KMS-11 (cell line): Measurements from ENCODE around the gene TRIP12.

Experiments used
- H2AFZ ChIP-seq: fragments of 200-600 bp; sonication (generic); 2 replicates; pipeline ENCODE4 v1.6.1; 2016; ENCODE audit warnings: antibody characterized with exemption, mixed run types, low read depth
- H3K27ac ChIP-seq: fragments of 200-600 bp; sonication (generic); 2 replicates; pipeline ENCODE4 v1.6.1; 2016; ENCODE audit warnings: mild to moderate bottlenecking, mixed run types
- H3K27me3 ChIP-seq: fragments of 200-600 bp; sonication (generic); 2 replicates; pipeline ENCODE4 v1.6.1; 2017; ENCODE audit warnings: mild to moderate bottlenecking, low read depth, mixed run types, moderate library complexity; ENCODE audit not compliant: insufficient read depth
- H3K36me3 ChIP-seq: fragments of 200-600 bp; sonication (generic); 2 replicates; pipeline ENCODE4 v1.6.1; 2017; ENCODE audit warnings: mild to moderate bottlenecking, mixed run types; ENCODE audit not compliant: insufficient read depth
- H3K4me1 ChIP-seq: fragments of 200-600 bp; sonication (generic); 2 replicates; pipeline ENCODE4 v1.6.1; 2016; ENCODE audit warnings: mild to moderate bottlenecking, low read depth, mixed run types; ENCODE audit not compliant: poor library complexity, severe bottlenecking
- H3K4me2 ChIP-seq: fragments of 200-600 bp; sonication (generic); 2 replicates; pipeline ENCODE4 v1.7.0; 2016; ENCODE audit warnings: mild to moderate bottlenecking, mixed run types
- H3K4me3 ChIP-seq: fragments of 200-600 bp; sonication (generic); IDR thresholded peaks from 2 replicates; pipeline ENCODE4 v1.6.1; 2017; ENCODE audit warnings: low read depth, low read length, mixed read lengths; ENCODE audit not compliant: insufficient read depth
- H3K79me2 ChIP-seq: fragments of 200-600 bp; sonication (generic); 2 replicates; pipeline ENCODE4 v1.6.1; 2016; ENCODE audit warnings: low read depth, mixed run types; ENCODE audit not compliant: insufficient read depth
- H3K9ac ChIP-seq: fragments of 200-600 bp; sonication (generic); 2 replicates; pipeline ENCODE4 v1.6.1; 2016; ENCODE audit warnings: mild to moderate bottlenecking, mixed run types
- H4K20me1 ChIP-seq: fragments of 200-600 bp; sonication (generic); 2 replicates; pipeline ENCODE4 v1.6.1; 2016; ENCODE audit warnings: mild to moderate bottlenecking, mixed run types; ENCODE audit not compliant: insufficient read depth
- CTCF ChIP-seq: fragments of 200-600 bp; sonication (generic); conservative IDR thresholded peaks from 2 replicates; pipeline ENCODE4 v1.6.1; 2017; ENCODE audit warnings: low read depth, mild to moderate bottlenecking, antibody characterized with exemption, low read length, moderate library complexity, mixed read lengths

TRIP12 gene

GRCh38 chr2:229874647-229875046 lies 47.2 kb downstream of the TRIP12 start:
- Histone ChIP-seq H2AFZ (no peak overlapping the region), H3K36me3 (no peaks in the 10 kb centered on the region), H3K4me2 (peak overlapping the region; percentile 13; the same call in 1 of the 2 replicates), H3K27me3 (no peaks in the 10 kb centered on the region), H3K79me2 (peaks cover 36% of the 10 kb centered on the region), H3K4me3 (no peak overlapping the region), H3K9ac (no peak overlapping the region), H4K20me1 (no peaks in the 10 kb centered on the region), H3K4me1 (peaks cover 72% of the 10 kb centered on the region), H3K27ac (peak overlapping the region; percentile 13; the same call in 1 of the 2 replicates)
- no peak for TF ChIP-seq CTCF

- H3K4me1 ChIP-seq = peaks cover 87% of the 10 kb centered on the region
- peak overlapping the region; percentile 91 for H3K4me2 ChIP-seq
- H2AFZ ChIP-seq = no peak overlapping the region
- H3K36me3 ChIP-seq = no peaks in the 10 kb centered on the region
- no peak overlapping the region for H3K4me3 ChIP-seq
- TF ChIP-seq CTCF = no peak
- H3K27me3 ChIP-seq = no peaks in the 10 kb centered on the region
- H3K9ac ChIP-seq = peak overlapping the region; percentile 17; the same call in 1 of the 2 replicates
- peaks cover 36% of the 10 kb centered on the region for H3K79me2 ChIP-seq
- H4K20me1 ChIP-seq = no peaks in the 10 kb centered on the region
- peak overlapping the region; percentile 78 for H3K27ac ChIP-seq
Observed at GRCh38 chr2:229873123-229873581, 48.7 kb downstream of the TRIP12 start.

DNA sequence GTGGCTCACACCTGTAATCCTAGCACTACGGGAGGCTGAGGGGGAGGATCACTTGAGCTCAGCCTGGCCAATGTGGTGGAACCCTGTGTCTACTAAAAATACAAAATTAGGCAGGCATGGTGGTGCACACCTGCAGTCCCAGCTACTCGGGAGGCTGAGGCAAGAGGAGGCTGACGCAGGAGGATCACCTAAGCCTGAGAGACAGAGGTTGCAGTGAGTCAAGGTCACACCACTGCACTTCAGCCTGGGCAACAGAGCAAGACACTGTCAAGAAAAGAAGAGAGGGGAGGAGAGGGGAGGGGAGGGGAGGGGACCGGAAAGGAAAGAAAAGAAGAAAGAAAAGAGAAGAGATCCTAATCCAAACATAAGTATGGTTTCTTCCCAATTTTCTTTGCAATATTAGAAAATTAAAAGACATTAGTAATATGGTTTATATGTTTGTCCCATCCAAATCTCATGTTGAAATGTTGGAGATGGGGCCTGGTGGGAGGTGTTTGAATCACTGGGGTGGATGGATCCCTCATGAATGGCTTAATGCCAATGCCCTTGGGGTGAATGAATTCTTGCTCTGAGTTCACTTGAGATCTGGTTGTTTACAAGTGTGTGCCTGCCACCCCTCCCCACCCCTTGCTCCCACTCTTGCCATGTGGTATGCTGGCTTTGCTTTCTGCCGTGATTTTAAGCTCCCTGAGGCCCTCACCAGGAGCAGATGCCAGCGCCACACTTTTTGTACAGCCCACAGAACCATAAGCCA lies 50.7 kb downstream of the TRIP12 start:
- TF ChIP-seq CTCF = no peak
- Histone ChIP-seq H3K4me3 (no peak overlapping the region), H4K20me1 (no peaks in the 10 kb centered on the region), H3K9ac (no peak overlapping the region), H3K27ac (peak overlapping the region; percentile 78; the same call in 1 of the 2 replicates), H3K27me3 (no peaks in the 10 kb centered on the region), H3K79me2 (peaks cover 40% of the 10 kb centered on the region), H3K36me3 (no peaks in the 10 kb centered on the region), H3K4me1 (peaks cover 93% of the 10 kb centered on the region), H3K4me2 (peak overlapping the region; percentile 91), H2AFZ (no peak overlapping the region)

DNA sequence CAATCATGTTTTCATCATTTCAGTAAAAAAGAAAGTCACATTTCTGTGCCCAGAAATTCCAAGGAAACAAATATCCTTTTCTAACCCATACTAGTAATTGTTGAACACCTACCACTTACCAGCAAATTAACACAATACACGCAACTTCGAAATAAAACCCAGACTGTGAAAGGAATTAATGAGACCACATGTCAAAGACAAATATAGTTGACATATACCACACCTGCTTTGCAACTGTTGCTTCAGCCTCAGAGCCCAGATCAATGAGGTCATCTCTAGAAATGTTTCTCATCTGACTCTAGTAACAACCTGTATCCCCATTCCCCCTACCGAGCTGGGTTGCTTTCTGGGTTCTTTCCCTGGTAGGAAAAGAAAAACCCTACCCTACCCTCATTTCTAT lies 52.6 kb downstream of the TRIP12 start:
- Histone ChIP-seq H3K27ac (peak overlapping the region; percentile 74), H3K9ac (no peak overlapping the region), H3K4me3 (no peak overlapping the region), H3K36me3 (no peaks in the 10 kb centered on the region), H3K27me3 (no peaks in the 10 kb centered on the region), H2AFZ (no peak overlapping the region), H3K4me2 (peak overlapping the region; percentile 88), H3K4me1 (peaks cover 84% of the 10 kb centered on the region), H4K20me1 (no peaks in the 10 kb centered on the region), H3K79me2 (peaks cover 43% of the 10 kb centered on the region)
- no peak for TF ChIP-seq CTCF
